Loucy (cell line): ENCODE data around the gene SCRN2.

Source experiments
- EZH2phosphoT487 ChIP-seq: fragments of 200-600 bp; IDR thresholded peaks from 2 replicates; pipeline ENCODE4 v1.6.1; 2018; ENCODE audit warnings: antibody characterized with exemption, mild to moderate bottlenecking, moderate library complexity, borderline replicate concordance
- TF ChIP-seq, protein P1 (sequence below): fragments of 200-600 bp; sonication (generic); conservative IDR thresholded peaks from 2 replicates; pipeline ENCODE4 v1.5.1; 2014; ENCODE audit warnings: mild to moderate bottlenecking, antibody characterized with exemption, low read length

DNA sequence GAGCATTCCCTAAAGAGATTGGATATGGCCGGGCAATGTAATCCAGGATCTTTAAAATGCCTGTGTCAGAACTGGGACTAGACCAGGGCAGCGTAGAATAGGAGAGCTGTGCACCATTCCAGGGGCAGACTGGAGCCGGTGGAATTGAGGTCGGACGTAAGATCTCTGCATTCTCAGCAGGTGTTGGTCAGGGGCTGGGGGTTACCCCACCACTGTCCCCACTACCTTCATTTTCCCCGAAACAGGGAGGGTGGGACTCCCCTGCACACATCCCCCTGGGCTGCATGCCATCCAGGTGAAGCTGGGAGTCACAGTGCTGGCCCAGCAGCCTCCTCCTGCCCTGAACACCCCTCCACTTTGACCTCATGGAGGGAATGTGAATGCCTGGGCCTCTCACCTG, 37.3 kb downstream of the SCRN2 start:
- TF ChIP-seq, protein P1, sequence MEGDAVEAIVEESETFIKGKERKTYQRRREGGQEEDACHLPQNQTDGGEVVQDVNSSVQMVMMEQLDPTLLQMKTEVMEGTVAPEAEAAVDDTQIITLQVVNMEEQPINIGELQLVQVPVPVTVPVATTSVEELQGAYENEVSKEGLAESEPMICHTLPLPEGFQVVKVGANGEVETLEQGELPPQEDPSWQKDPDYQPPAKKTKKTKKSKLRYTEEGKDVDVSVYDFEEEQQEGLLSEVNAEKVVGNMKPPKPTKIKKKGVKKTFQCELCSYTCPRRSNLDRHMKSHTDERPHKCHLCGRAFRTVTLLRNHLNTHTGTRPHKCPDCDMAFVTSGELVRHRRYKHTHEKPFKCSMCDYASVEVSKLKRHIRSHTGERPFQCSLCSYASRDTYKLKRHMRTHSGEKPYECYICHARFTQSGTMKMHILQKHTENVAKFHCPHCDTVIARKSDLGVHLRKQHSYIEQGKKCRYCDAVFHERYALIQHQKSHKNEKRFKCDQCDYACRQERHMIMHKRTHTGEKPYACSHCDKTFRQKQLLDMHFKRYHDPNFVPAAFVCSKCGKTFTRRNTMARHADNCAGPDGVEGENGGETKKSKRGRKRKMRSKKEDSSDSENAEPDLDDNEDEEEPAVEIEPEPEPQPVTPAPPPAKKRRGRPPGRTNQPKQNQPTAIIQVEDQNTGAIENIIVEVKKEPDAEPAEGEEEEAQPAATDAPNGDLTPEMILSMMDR, result no peak
- no peak for TF ChIP-seq EZH2phosphoT487
